Adrenal gland (tissue), 5 donors: ENCODE data around the gene ARL15.

Experiments
- POLR2A ChIP-seq, 2 donors: fragments of 450-650 bp; IDR thresholded peaks; one replicate each; pipeline ENCODE4 v1.6.1; 2017; ENCODE audit warnings: antibody characterized with exemption in 2 of 2, mild to moderate bottlenecking in 2 of 2, moderate library complexity in 1 of 2
- TF ChIP-seq, protein P1 (sequence below), 6 experiments: fragments of 450-650 bp in 4 of 6; fragments of 200-600 bp in 2 of 6; sonication (generic) in 1 of 6; IDR thresholded peaks; 1 replicate in 5 of 6; 2 replicates in 1 of 6; pipeline versions ENCODE4 v1.5.1 to v1.8.0; 2016 to 2021; ENCODE audit warnings: antibody characterized with exemption in 6 of 6, mild to moderate bottlenecking in 2 of 6, moderate library complexity in 1 of 6
- donor health status: DM: no; HTN: no; CAD: no.

DNA sequence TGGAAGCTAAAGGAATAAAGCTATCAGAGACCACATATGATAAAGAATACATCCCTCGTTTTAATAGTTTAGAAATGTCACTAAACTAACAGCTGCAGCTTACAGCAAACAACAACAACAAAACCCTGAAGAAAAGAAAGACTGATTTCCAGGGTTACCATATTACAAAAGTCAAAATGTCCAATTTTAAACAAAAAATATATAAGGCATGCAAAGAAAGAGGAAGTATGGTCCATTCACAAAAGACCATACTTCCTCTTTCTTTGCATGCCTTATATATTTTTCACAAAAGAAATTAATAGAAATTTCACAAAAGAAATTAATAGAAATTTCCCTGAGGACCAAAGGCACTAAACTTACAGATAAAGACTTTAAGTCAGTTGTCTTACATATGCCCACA, 354.2 kb downstream of the ARL15 start:
- TF ChIP-seq, protein P1, sequence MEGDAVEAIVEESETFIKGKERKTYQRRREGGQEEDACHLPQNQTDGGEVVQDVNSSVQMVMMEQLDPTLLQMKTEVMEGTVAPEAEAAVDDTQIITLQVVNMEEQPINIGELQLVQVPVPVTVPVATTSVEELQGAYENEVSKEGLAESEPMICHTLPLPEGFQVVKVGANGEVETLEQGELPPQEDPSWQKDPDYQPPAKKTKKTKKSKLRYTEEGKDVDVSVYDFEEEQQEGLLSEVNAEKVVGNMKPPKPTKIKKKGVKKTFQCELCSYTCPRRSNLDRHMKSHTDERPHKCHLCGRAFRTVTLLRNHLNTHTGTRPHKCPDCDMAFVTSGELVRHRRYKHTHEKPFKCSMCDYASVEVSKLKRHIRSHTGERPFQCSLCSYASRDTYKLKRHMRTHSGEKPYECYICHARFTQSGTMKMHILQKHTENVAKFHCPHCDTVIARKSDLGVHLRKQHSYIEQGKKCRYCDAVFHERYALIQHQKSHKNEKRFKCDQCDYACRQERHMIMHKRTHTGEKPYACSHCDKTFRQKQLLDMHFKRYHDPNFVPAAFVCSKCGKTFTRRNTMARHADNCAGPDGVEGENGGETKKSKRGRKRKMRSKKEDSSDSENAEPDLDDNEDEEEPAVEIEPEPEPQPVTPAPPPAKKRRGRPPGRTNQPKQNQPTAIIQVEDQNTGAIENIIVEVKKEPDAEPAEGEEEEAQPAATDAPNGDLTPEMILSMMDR (IDR thresholded peaks at IDR 0.05) = no peak
- TF ChIP-seq POLR2A (IDR thresholded peaks at IDR 0.05) = no peak
